Stimulated activated effector memory CD8-positive, alpha-beta T cell treated with anti-CD3 and anti-CD28 coated beads, Interleukin-12 subunit alpha, Interleukin-12 subunit beta, amount 100 ng/mL, for 72 hours (primary cell): ENCODE measurements around the gene TNFSF9.

Source experiments
- ATAC-seq: fragments of 150-1000 bp; cut with Tn5 transposase; 2 replicates; pipeline ENCODE4 v1.10.0; 2021
- DNase-seq, 2 donors: peaks; one replicate each; pipeline ENCODE4 v3.0.0; 2021 to 2022; ENCODE audit warnings: low spot score in 2 of 2
- H3K27ac Mint-ChIP-seq: one replicate; pipeline ENCODE4 v1.8.0; 2022; ENCODE audit warnings: mild to moderate bottlenecking, mixed read lengths
- H3K36me3 Mint-ChIP-seq: one replicate; pipeline ENCODE4 v1.8.0; 2022; ENCODE audit warnings: mild to moderate bottlenecking, mixed read lengths
- H3K4me1 Mint-ChIP-seq: one replicate; pipeline ENCODE4 v1.8.0; 2022; ENCODE audit warnings: mixed read lengths
- H3K4me3 Mint-ChIP-seq: one replicate; pipeline ENCODE4 v1.8.0; 2022; ENCODE audit warnings: mild to moderate bottlenecking, mixed read lengths
- H3K9me3 Mint-ChIP-seq: one replicate; pipeline ENCODE4 v1.8.0; 2022; ENCODE audit warnings: mixed read lengths

Gene TNFSF9

GRCh38 chr19:6530386-6531162, at the start of gene TNFSF9:
TNFSF9 (plus strand) TSS chr19:6531026; CDS start chr19:6531037, 11 bp downstream.
- peaks cover 52% of the 10 kb centered on the region for H3K4me1 Mint-ChIP-seq
- H3K4me3 Mint-ChIP-seq: peak within 1 kb of the TSS; percentile 79
- ATAC-seq (peak; percentile 80), DNase-seq (peak; percentile 90 to 94)
- peaks cover 48% of the 10 kb centered on the region for H3K36me3 Mint-ChIP-seq
- H3K9me3 Mint-ChIP-seq: no peaks in the 10 kb centered on the region
- H3K27ac Mint-ChIP-seq: peak within 1 kb of the TSS; percentile 84

DNA sequence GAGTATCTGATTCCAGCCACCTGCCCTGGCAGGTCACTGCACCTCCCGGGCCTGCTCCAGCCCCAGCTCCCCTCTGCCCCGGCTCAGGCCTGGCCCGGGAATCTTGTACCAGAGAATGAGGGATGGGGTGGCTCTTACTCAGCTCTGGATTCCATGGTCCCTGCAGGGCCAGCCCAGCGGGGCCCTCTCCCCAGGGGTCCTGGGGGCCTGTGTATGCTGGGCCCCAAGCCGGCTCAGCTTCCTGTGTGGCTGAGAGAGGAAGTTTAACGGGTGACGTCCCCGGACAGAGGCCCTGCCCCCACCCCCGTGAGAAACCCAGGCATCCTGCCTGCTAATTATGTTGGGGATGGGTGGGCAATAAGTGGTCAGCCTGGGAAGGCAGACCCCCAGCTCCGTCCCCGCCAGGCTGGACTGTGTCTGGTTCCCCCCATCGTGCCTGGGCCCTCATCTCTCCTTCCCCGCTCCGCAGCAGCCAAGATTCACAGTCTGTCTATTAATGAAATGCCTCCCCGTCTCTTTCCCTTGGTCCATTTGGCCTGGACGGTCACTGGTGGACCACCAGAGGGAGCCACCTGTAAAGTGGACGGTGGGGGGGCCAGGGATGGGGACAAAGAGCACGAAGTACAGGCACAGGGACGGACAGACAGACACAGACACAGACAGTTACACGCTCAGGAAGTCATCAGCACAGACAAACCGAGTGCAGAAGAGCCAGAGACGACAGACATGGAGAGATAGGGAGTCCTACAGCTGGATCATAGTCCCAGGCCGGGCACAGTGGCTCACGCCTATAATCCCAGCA, 49.1 kb upstream of the TNFSF9 start, which contains the start of gene DENND1C:
TSS of gene DENND1C (minus strand) at position 247 of the 802 bp plus-strand sequence. CDS start at position 155, 92 bp downstream.
- peak; percentile 90 for ATAC-seq
- Mint-ChIP-seq H3K9me3 (no peaks in the 10 kb centered on the region), H3K36me3 (peaks cover 17% of the 10 kb centered on the region), H3K4me1 (peaks cover 41% of the 10 kb centered on the region), H3K27ac (peak within 1 kb of the TSS; percentile 98), H3K4me3 (peak within 1 kb of the TSS; percentile 79)
- DNase-seq: peak; percentile 58 to 85

DNA sequence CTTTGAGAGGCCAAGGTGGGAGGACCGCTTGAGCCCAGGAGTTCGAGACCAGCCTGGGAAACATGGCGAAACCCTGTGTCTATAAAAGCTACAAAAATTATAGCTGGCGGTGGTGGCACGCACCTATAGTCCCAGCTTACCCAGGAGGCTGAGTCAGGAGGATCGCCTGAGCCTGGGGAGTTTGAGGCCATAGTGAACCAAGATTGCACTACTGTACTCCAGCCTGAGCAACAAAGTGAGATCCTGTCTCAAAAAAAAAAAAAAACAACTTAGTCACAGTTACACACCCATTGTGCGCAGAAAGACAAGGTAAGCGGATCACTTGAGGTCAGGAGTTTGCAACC, 48.5 kb upstream of the TNFSF9 start:
- ATAC-seq (peak; percentile 12), DNase-seq (no peak)
- peak overlapping the region; percentile 79 for H3K4me3 Mint-ChIP-seq
- H3K9me3 Mint-ChIP-seq: no peaks in the 10 kb centered on the region
- H3K27ac Mint-ChIP-seq: peak overlapping the region; percentile 98
- H3K4me1 Mint-ChIP-seq: peaks cover 41% of the 10 kb centered on the region
- peaks cover 12% of the 10 kb centered on the region for H3K36me3 Mint-ChIP-seq

- Mint-ChIP-seq H3K27ac (peak overlapping the region; percentile 98), H3K4me1 (peaks cover 41% of the 10 kb centered on the region), H3K36me3 (peaks cover 3% of the 10 kb centered on the region), H3K9me3 (no peaks in the 10 kb centered on the region), H3K4me3 (peak overlapping the region; percentile 79)
- DNase-seq: no peak
- ATAC-seq: no peak
Observed at GRCh38 chr19:6483235-6483634, 47.6 kb upstream of the TNFSF9 start.

GRCh38 chr19:6484230-6484629, 46.6 kb upstream of the TNFSF9 start:
- Mint-ChIP-seq H3K4me3 (no peak overlapping the region), H3K4me1 (peaks cover 44% of the 10 kb centered on the region), H3K9me3 (no peaks in the 10 kb centered on the region), H3K36me3 (no peaks in the 10 kb centered on the region), H3K27ac (peak overlapping the region; percentile 98)
- ATAC-seq: no peak
- DNase-seq: no peak

GRCh38 chr19:6484831-6485230, 46.0 kb upstream of the TNFSF9 start:
- Mint-ChIP-seq H3K4me3 (no peak overlapping the region), H3K9me3 (no peaks in the 10 kb centered on the region), H3K27ac (no peak overlapping the region), H3K36me3 (no peaks in the 10 kb centered on the region), H3K4me1 (peaks cover 46% of the 10 kb centered on the region)
- no peak for DNase-seq
- no peak for ATAC-seq

DNA sequence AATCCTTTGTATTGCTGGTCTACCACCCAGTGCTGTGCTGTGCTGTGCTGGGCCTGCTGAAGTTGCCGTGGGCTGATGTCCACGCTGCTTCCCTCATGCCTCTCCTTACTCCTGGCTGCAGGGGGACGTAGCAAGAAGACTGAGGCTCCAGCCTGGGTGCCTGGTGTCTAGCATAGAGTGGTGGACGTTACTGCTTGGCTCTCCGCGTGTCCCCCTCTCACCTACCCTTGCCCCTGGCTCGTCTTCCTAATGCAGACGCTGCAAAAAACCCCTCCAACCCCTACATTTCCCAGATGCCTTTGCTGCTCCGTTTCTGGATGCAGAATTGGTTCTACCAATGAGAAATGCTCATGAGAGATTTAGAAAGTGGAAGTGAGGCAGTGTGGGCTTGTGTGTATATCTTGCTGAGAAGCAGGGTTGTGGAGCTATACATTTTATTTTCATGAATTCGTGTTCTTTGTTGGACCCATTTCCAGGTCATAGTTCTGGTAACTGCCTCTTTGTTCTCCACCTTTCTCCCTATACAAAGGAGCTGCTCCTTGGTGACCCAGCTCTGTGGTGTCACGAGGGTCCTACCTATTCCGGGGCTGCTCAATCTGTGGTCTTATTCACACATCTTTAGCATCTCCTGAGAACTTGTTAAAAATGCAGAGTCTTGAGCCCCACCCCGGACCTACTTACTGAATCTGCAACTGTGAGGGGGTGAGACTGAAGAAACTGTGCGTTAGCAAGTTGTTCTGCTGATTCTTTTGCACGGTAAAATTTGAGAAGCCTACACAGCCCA, 41.4 kb upstream of the TNFSF9 start:
- peak in 1 of 2 donors; percentile 77 for DNase-seq

DNA sequence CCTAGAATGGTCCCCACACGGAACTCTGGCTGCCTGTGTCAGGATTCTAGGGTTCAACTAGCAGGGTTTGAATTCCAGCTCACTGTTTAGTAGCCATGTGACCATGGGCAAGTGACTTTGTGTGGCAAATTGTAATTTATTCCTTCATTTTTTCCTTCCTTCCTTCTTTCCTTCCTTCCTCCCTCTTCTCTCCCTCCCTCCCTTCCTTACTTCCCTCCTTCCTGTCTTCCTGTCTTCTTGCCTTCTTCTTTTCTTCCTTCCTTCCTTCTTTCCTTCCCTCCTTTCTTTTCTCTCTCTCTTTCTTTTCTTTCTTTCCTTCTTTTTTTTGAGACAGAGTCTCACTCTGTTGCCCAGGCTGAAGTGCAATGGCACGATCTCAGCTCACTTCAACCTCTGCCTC, 40.7 kb upstream of the TNFSF9 start:
- DNase-seq (no peak), ATAC-seq (no peak)
- peak overlapping the region; percentile 73 for H3K4me3 Mint-ChIP-seq
- peak overlapping the region; percentile 85 for H3K27ac Mint-ChIP-seq
- H3K4me1 Mint-ChIP-seq: peaks cover 25% of the 10 kb centered on the region
- no peaks in the 10 kb centered on the region for H3K36me3 Mint-ChIP-seq
- H3K9me3 Mint-ChIP-seq: peaks cover 4% of the 10 kb centered on the region

More for the DNA sequence above, 41.4 kb upstream of the TNFSF9 start:
- H3K27ac Mint-ChIP-seq: peak overlapping the region; percentile 85
- peak; percentile 90 for ATAC-seq
- H3K4me3 Mint-ChIP-seq: peak overlapping the region; percentile 73
- peaks cover 4% of the 10 kb centered on the region for H3K9me3 Mint-ChIP-seq
- H3K36me3 Mint-ChIP-seq: no peaks in the 10 kb centered on the region
- peaks cover 25% of the 10 kb centered on the region for H3K4me1 Mint-ChIP-seq

- Mint-ChIP-seq H3K4me1 (peaks cover 25% of the 10 kb centered on the region), H3K9me3 (peaks cover 4% of the 10 kb centered on the region), H3K36me3 (no peaks in the 10 kb centered on the region), H3K4me3 (no peak overlapping the region), H3K27ac (peak overlapping the region; percentile 32)
- ATAC-seq (peak; percentile 54), DNase-seq (no peak)
Observed at GRCh38 chr19:6491802-6492592, 38.8 kb upstream of the TNFSF9 start.

GRCh38 chr19:6494438-6495036, 36.3 kb upstream of the TNFSF9 start:
- ATAC-seq: no peak
- no peak overlapping the region for H3K27ac Mint-ChIP-seq
- peaks cover 20% of the 10 kb centered on the region for H3K4me1 Mint-ChIP-seq
- no peak for DNase-seq
- H3K9me3 Mint-ChIP-seq: peaks cover 4% of the 10 kb centered on the region
- H3K4me3 Mint-ChIP-seq: no peak overlapping the region
- H3K36me3 Mint-ChIP-seq: no peaks in the 10 kb centered on the region

GRCh38 chr19:6495947-6496346, 34.9 kb upstream of the TNFSF9 start:
- ATAC-seq (no peak), DNase-seq (no peak)
- Mint-ChIP-seq H3K9me3 (peaks cover 4% of the 10 kb centered on the region), H3K4me1 (peaks cover 9% of the 10 kb centered on the region), H3K4me3 (no peak overlapping the region), H3K27ac (no peak overlapping the region), H3K36me3 (no peaks in the 10 kb centered on the region)

- Mint-ChIP-seq H3K4me1 (peaks cover 7% of the 10 kb centered on the region), H3K4me3 (no peak overlapping the region), H3K9me3 (no peaks in the 10 kb centered on the region), H3K36me3 (peaks cover 2% of the 10 kb centered on the region), H3K27ac (peak overlapping the region; percentile 48)
- DNase-seq: no peak
- ATAC-seq: no peak
Observed at GRCh38 chr19:6498294-6499036, 32.4 kb upstream of the TNFSF9 start.

DNA sequence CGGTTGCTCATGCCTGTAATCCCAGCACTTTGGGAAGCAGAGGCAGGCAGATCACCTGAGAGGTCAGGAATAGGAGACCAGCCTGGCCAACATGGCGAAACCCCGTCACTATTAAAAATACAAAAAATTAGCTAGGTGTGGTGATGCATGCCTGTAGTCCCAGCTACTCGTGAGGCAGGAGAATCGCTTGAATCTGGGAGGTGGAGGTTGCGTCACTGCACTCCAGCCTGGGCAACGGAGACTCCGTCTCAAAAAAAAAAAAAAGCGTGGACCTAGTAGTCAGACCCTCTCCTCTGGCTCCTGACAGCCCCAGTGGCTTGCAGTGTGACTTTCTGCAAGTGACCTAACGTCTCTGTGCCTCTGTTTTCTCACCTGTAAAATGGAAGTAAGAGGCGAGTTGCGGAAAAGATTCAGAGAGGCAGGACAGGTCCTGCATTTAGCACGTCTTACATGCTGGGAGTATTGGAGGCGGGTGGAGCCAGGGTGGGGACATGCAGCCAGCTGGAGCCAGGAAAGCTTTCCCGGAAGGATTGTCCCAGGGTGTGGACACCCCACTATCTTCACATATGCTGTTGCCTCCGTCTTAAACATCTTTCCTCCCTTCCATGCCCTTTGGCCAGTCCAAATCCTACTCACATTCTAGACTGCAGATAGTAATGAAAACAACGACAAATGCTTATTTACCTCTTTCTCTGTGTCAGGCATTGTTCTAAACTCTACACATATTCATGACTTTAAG, 31.6 kb upstream of the TNFSF9 start:
- no peak overlapping the region for H3K4me3 Mint-ChIP-seq
- H3K27ac Mint-ChIP-seq: no peak overlapping the region
- H3K4me1 Mint-ChIP-seq: peaks cover 7% of the 10 kb centered on the region
- no peaks in the 10 kb centered on the region for H3K9me3 Mint-ChIP-seq
- DNase-seq: no peak
- peaks cover 7% of the 10 kb centered on the region for H3K36me3 Mint-ChIP-seq
- no peak for ATAC-seq
